Nephron progenitor cell (in vitro differentiated cells): ENCODE results near the gene GAN.
A peak's percentile ranks its signal among the peaks of the same experiment; 100 is the strongest.
"Not testable (repeated sequence)": the region's sequence is repeated elsewhere in the genome, so short reads cannot be mapped to it uniquely, and the experiment has no call there.

Experiments
- DNase-seq: peaks from one replicate; pipeline ENCODE4 v3.0.0; 2021
- H3K27ac Mint-ChIP-seq: 2 replicates; pipeline ENCODE4 v1.8.0; 2021; ENCODE audit warnings: mild to moderate bottlenecking, moderate library complexity, mixed read lengths
- H3K27me3 Mint-ChIP-seq: 2 replicates; pipeline ENCODE4 v1.8.0; 2021; ENCODE audit warnings: mild to moderate bottlenecking, low read depth, mixed read lengths; ENCODE audit not compliant: poor library complexity
- H3K36me3 Mint-ChIP-seq: 2 replicates; pipeline ENCODE4 v1.8.0; 2021; ENCODE audit warnings: low read depth, mixed read lengths
- H3K4me1 Mint-ChIP-seq: 2 replicates; pipeline ENCODE4 v1.8.0; 2021; ENCODE audit warnings: mixed read lengths
- H3K4me3 Mint-ChIP-seq: 2 replicates; pipeline ENCODE4 v1.8.0; 2021; ENCODE audit warnings: mild to moderate bottlenecking, moderate library complexity, mixed read lengths
- H3K9me3 Mint-ChIP-seq: 2 replicates; pipeline ENCODE4 v1.8.0; 2021; ENCODE audit warnings: mild to moderate bottlenecking, moderate library complexity, mixed read lengths
- TF ChIP-seq, protein P1 (sequence below): fragments of 200-600 bp; sonication (generic); IDR thresholded peaks from 2 replicates; pipeline ENCODE4 v1.5.0; 2021; ENCODE audit warnings: antibody characterized with exemption

The GAN gene

DNA sequence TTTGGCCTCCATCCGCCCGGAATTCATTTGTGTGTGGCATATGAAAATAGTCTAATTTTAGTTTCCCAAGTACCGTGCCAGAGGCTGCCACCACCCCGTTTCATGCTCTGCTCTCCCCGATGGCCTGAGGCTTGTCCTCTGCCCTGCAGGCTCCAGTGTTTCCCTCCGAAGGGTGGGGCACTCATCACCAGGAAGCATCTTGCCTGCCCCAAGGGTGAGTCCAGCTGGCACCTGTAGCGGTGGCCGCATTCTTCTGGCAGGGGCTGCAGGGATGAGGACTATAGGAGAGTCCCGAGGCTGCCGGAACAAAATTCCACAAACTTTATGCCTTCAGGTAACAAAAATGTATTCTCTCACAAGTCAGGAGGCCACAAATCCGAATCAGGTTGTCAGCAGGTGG is 106.8 kb downstream of the GAN start:
- Mint-ChIP-seq H3K4me1 (peaks cover 1% of the 10 kb centered on the region), H3K4me3 (no peak overlapping the region), H3K36me3 (no peaks in the 10 kb centered on the region), H3K27me3 (peaks cover 21% of the 10 kb centered on the region), H3K27ac (no peak overlapping the region), H3K9me3 (peaks cover 17% of the 10 kb centered on the region)
- no peak for DNase-seq
- TF ChIP-seq, protein P1, sequence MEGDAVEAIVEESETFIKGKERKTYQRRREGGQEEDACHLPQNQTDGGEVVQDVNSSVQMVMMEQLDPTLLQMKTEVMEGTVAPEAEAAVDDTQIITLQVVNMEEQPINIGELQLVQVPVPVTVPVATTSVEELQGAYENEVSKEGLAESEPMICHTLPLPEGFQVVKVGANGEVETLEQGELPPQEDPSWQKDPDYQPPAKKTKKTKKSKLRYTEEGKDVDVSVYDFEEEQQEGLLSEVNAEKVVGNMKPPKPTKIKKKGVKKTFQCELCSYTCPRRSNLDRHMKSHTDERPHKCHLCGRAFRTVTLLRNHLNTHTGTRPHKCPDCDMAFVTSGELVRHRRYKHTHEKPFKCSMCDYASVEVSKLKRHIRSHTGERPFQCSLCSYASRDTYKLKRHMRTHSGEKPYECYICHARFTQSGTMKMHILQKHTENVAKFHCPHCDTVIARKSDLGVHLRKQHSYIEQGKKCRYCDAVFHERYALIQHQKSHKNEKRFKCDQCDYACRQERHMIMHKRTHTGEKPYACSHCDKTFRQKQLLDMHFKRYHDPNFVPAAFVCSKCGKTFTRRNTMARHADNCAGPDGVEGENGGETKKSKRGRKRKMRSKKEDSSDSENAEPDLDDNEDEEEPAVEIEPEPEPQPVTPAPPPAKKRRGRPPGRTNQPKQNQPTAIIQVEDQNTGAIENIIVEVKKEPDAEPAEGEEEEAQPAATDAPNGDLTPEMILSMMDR, result no peak

- not testable (repeated sequence) for H3K4me3 Mint-ChIP-seq, H3K4me1 Mint-ChIP-seq, H3K36me3 Mint-ChIP-seq, DNase-seq, H3K27ac Mint-ChIP-seq
- peaks cover 17% of the 10 kb centered on the region for H3K9me3 Mint-ChIP-seq
- H3K27me3 Mint-ChIP-seq, result peaks cover 21% of the 10 kb centered on the region
Measured at GRCh38 chr16:81422153-81422552, 107.4 kb downstream of the GAN start.

DNA sequence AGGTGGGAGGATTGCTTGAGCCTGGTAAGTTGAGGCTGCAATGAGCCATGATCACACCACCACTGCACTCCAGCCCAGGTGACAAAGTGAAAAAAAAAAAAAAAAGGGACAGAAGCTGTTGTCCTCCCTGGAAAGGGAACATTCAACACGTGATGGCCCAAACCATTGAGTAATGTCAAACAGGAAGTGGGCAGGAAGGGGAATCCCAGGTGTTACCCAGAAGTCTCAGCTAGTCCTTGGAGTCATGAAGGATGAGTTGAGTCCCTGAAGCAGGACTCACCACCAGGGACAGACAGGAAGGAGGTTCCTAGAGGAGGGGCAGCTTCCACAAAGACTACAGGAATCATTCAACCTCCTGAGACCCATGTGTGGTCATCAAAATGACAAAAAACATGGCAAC is 110.0 kb downstream of the GAN start:
- Mint-ChIP-seq H3K27ac (no peak overlapping the region), H3K4me3 (no peak overlapping the region), H3K9me3 (peaks cover 17% of the 10 kb centered on the region), H3K36me3 (no peaks in the 10 kb centered on the region), H3K4me1 (peaks cover 7% of the 10 kb centered on the region), H3K27me3 (peaks cover 27% of the 10 kb centered on the region)
- TF ChIP-seq, protein P1, result no peak
- no peak for DNase-seq

GRCh38 chr16:81427219-81427618 is 112.5 kb downstream of the GAN start:
- no peak overlapping the region for H3K4me3 Mint-ChIP-seq
- DNase-seq, result no peak
- peaks cover 19% of the 10 kb centered on the region for H3K4me1 Mint-ChIP-seq
- H3K27me3 Mint-ChIP-seq, result peaks cover 25% of the 10 kb centered on the region
- TF ChIP-seq, protein P1, result no peak
- H3K36me3 Mint-ChIP-seq, result no peaks in the 10 kb centered on the region
- peaks cover 7% of the 10 kb centered on the region for H3K9me3 Mint-ChIP-seq
- no peak overlapping the region for H3K27ac Mint-ChIP-seq

DNA sequence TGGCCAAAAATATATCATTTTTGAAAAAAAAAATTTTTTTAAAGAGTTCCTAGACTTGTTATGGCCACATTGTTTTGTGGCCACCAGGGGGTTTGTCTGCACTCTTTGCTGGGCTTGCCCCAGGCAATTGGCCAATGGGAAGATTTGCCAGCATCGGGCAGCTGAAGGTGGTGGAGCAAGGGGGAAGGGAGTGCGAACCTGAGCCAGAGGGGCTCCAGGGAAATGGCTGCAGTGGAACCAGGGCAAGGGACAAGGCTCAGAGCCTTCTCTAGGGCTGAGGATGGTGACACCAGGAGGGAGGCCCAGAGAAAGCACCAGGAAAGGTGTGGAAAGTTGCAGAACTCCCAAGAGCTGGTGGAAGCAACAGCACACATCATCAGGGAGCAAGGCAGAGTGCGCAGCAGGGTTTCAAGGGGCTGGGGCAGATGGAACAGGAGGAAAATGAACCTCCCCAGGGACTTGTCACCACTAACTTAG is 114.3 kb downstream of the GAN start:
- Mint-ChIP-seq H3K9me3 (no peaks in the 10 kb centered on the region), H3K36me3 (no peaks in the 10 kb centered on the region), H3K4me1 (peaks cover 33% of the 10 kb centered on the region), H3K27ac (no peak overlapping the region), H3K4me3 (no peak overlapping the region), H3K27me3 (peaks cover 25% of the 10 kb centered on the region)
- no peak for DNase-seq
- TF ChIP-seq, protein P1, result peak; percentile 46

DNA sequence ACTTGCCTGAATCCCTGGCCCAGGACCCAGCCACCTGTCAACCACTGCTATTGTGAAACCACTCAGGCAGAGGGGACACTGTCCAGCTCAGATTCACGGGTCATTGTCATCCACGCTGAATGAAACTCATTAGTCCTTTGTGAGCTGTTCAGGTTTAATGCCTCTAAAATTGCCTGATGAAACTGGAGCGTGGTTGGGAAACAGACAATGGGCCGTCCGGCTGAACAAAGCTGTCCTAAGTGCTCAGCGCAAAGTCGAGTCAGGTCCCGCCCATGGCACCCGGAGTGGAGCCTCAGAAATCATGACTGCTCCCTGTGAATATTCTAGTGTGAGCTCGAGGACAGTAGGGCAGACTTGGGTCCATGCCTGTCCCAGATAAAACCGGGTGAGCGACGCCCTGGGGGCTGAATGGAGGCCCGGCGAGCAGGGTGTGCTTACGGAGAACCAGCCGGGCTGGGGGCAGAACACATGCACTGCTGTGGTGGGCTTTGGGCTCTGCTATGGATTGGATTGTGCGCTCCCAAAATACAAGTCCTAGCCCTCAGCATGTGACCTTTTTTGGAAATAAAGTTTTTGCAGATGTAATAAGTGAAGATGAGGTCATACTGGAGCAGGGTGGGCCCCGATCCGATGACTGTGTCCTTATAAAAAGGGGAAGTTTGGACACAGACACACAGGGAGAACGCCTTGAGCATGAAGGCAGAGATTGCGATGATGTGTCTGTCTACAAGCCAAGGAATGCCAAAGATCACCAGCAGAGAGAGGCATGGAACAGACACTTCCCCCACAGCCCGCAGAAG is 117.0 kb downstream of the GAN start:
- Mint-ChIP-seq H3K4me1 (peaks cover 33% of the 10 kb centered on the region), H3K9me3 (no peaks in the 10 kb centered on the region), H3K27ac (peak overlapping the region; percentile 72), H3K27me3 (peaks cover 23% of the 10 kb centered on the region), H3K4me3 (no peak overlapping the region), H3K36me3 (no peaks in the 10 kb centered on the region)
- DNase-seq, result no peak
- TF ChIP-seq, protein P1, result no peak
